Trophoblast cell (in vitro differentiated cells and primary cell): Measurements from ENCODE around the gene SLC9A1.

Source experiments
- DNase-seq, 2 donors: peaks; one replicate each; pipeline ENCODE4 v3.0.0-alpha.2; 2016
- H2AFZ ChIP-seq: 2 replicates; pipeline ENCODE4 v1.6.1; 2013; ENCODE audit warnings: low read length, moderate library complexity, mild to moderate bottlenecking; ENCODE audit not compliant: insufficient read depth, poor library complexity
- H2AK5ac ChIP-seq: 2 replicates; pipeline ENCODE4 v1.6.1; 2013; ENCODE audit warnings: mild to moderate bottlenecking, low read length
- H2BK120ac ChIP-seq: 2 replicates; pipeline ENCODE4 v1.6.1; 2013; ENCODE audit warnings: low read length, mild to moderate bottlenecking, moderate library complexity; ENCODE audit not compliant: insufficient read depth, poor library complexity
- H2BK12ac ChIP-seq: 2 replicates; pipeline ENCODE4 v1.6.1; 2013; ENCODE audit warnings: mild to moderate bottlenecking, low read length, moderate library complexity
- H2BK5ac ChIP-seq: 2 replicates; pipeline ENCODE4 v1.6.1; 2013; ENCODE audit warnings: low read length, low read depth, moderate library complexity, mild to moderate bottlenecking; ENCODE audit not compliant: poor library complexity
- H3K14ac ChIP-seq: 2 replicates; pipeline ENCODE4 v1.6.1; 2013; ENCODE audit warnings: mild to moderate bottlenecking, low read length
- H3K18ac ChIP-seq: 2 replicates; pipeline ENCODE4 v1.6.1; 2013; ENCODE audit warnings: mild to moderate bottlenecking, low read length
- H3K23ac ChIP-seq: 2 replicates; pipeline ENCODE4 v1.6.1; 2013; ENCODE audit warnings: low read length
- H3K27ac ChIP-seq: 2 replicates; pipeline ENCODE4 v1.5.1; 2013; ENCODE audit warnings: low read depth, mild to moderate bottlenecking, inconsistent platforms, low read length, moderate library complexity
- H3K27me3 ChIP-seq: 2 replicates; pipeline ENCODE4 v1.6.1; 2013; ENCODE audit warnings: inconsistent platforms, mild to moderate bottlenecking, low read length, moderate library complexity; ENCODE audit not compliant: insufficient read depth
- H3K36me3 ChIP-seq, 2 experiments: 1 replicate in 1 of 2; 2 replicates in 1 of 2; pipeline ENCODE4 v1.6.1; 2013; ENCODE audit warnings: low read length in 2 of 2, mild to moderate bottlenecking in 2 of 2, moderate library complexity in 1 of 2; ENCODE audit not compliant: insufficient read depth in 2 of 2, control insufficient read depth in 1 of 2
- H3K4ac ChIP-seq: 2 replicates; pipeline ENCODE4 v1.6.1; 2013; ENCODE audit warnings: low read depth, mild to moderate bottlenecking, low read length, moderate library complexity
- H3K4me1 ChIP-seq, 2 experiments: 1 replicate in 1 of 2; 2 replicates in 1 of 2; pipeline ENCODE4 v1.6.1; 2013; ENCODE audit warnings: low read length in 2 of 2, mild to moderate bottlenecking in 2 of 2, moderate library complexity in 1 of 2; ENCODE audit not compliant: insufficient read depth in 2 of 2, control insufficient read depth in 1 of 2
- H3K4me2 ChIP-seq: 2 replicates; pipeline ENCODE4 v1.6.1; 2013; ENCODE audit warnings: inconsistent platforms, mild to moderate bottlenecking, low read length, moderate library complexity
- H3K4me3 ChIP-seq: 2 replicates; pipeline ENCODE4 v1.5.1; 2013; ENCODE audit warnings: mild to moderate bottlenecking, low read depth, low read length, inconsistent platforms
- H3K79me1 ChIP-seq: one replicate; pipeline ENCODE4 v1.6.1; 2013; ENCODE audit warnings: low read length
- H3K79me2 ChIP-seq: 2 replicates; pipeline ENCODE4 v1.6.1; 2013; ENCODE audit warnings: low read length, mild to moderate bottlenecking; ENCODE audit not compliant: control insufficient read depth, insufficient read depth, poor library complexity
- H3K9ac ChIP-seq: 2 replicates; pipeline ENCODE4 v1.6.1; 2013; ENCODE audit warnings: mild to moderate bottlenecking, low read length
- H3K9me3 ChIP-seq: 2 replicates; pipeline ENCODE4 v1.6.1; 2013; ENCODE audit warnings: low read depth, mild to moderate bottlenecking, control low read depth, inconsistent platforms, low read length; ENCODE audit not compliant: insufficient read depth
- H4K12ac ChIP-seq: 2 replicates; pipeline ENCODE4 v1.6.1; 2013; ENCODE audit warnings: low read depth, mild to moderate bottlenecking, low read length, moderate library complexity
- H4K8ac ChIP-seq: 2 replicates; pipeline ENCODE4 v1.6.1; 2013; ENCODE audit warnings: low read depth, mild to moderate bottlenecking, low read length, moderate library complexity
- H4K91ac ChIP-seq: one replicate; pipeline ENCODE4 v1.6.1; 2013; ENCODE audit warnings: low read depth, mild to moderate bottlenecking, low read length, moderate library complexity
- WGBS: extraction: QIAGEN DNeasy Blood & Tissue Kit; methylation state at CpG from one replicate; pipeline ENCODE4 v1.1.7; 2013; ENCODE audit warnings: missing lambda C conversion rate; ENCODE audit not compliant: insufficient read length, insufficient coverage; ENCODE audit errors: extremely low coverage; 5-methylcytosine and 5-hydroxymethylcytosine counted together

SLC9A1 gene

GRCh38 chr1:27084107-27084506 lies 70.8 kb downstream of the SLC9A1 start:
- Histone ChIP-seq H3K79me1 (no peaks in the 10 kb centered on the region), H3K23ac (no peak overlapping the region), H2BK5ac (no peak overlapping the region), H3K4me2 (no peak overlapping the region), H3K79me2 (no peaks in the 10 kb centered on the region), H3K4me1 (no peaks in the 10 kb centered on the region), H3K18ac (no peak overlapping the region), H2BK12ac (no peak overlapping the region), H4K91ac (no peak overlapping the region), H3K4ac (no peak overlapping the region), H3K9ac (no peak overlapping the region), H3K27me3 (no peaks in the 10 kb centered on the region), H3K9me3 (peaks cover 6% of the 10 kb centered on the region), H3K27ac (no peak overlapping the region), H3K36me3 (no peaks in the 10 kb centered on the region), H2AK5ac (no peak overlapping the region), H3K4me3 (no peak overlapping the region), H4K12ac (no peak overlapping the region), H4K8ac (no peak overlapping the region), H2AFZ (no peak overlapping the region), H3K14ac (no peak overlapping the region), H2BK120ac (no peak overlapping the region)
- no CpG with 5 or more reads among the region's 4 CpGs for WGBS
- DNase-seq, result no peak

- H3K27me3 ChIP-seq, result no peaks in the 10 kb centered on the region
- H3K4me3 ChIP-seq, result no peak overlapping the region
- no peak overlapping the region for H2BK120ac ChIP-seq
- DNase-seq, result no peak
- H3K4me1 ChIP-seq, result no peaks in the 10 kb centered on the region
- no peak overlapping the region for H2BK12ac ChIP-seq
- no peaks in the 10 kb centered on the region for H3K36me3 ChIP-seq
- no peak overlapping the region for H4K91ac ChIP-seq
- no peak overlapping the region for H3K14ac ChIP-seq
- no peak overlapping the region for H2BK5ac ChIP-seq
- H3K79me2 ChIP-seq, result no peaks in the 10 kb centered on the region
- no peak overlapping the region for H3K18ac ChIP-seq
- H4K8ac ChIP-seq, result no peak overlapping the region
- H3K23ac ChIP-seq, result no peak overlapping the region
- no peaks in the 10 kb centered on the region for H3K9me3 ChIP-seq
- no peak overlapping the region for H3K9ac ChIP-seq
- no peak overlapping the region for H3K4ac ChIP-seq
- H2AFZ ChIP-seq, result no peak overlapping the region
- no CpG with 5 or more reads among the region's 7 CpGs for WGBS
- H2AK5ac ChIP-seq, result no peak overlapping the region
- H3K79me1 ChIP-seq, result no peaks in the 10 kb centered on the region
- H3K27ac ChIP-seq, result no peak overlapping the region
- no peak overlapping the region for H3K4me2 ChIP-seq
- no peak overlapping the region for H4K12ac ChIP-seq
Observed at GRCh38 chr1:27077968-27078367, 77.0 kb downstream of the SLC9A1 start.

GRCh38 chr1:27076803-27077202 lies 78.1 kb downstream of the SLC9A1 start:
- H2AK5ac ChIP-seq, result no peak overlapping the region
- H4K91ac ChIP-seq, result no peak overlapping the region
- no peak overlapping the region for H3K27ac ChIP-seq
- no peak for DNase-seq
- WGBS, result no CpG with 5 or more reads among the region's 2 CpGs
- no peaks in the 10 kb centered on the region for H3K4me1 ChIP-seq
- H3K79me1 ChIP-seq, result no peaks in the 10 kb centered on the region
- no peak overlapping the region for H2BK120ac ChIP-seq
- no peaks in the 10 kb centered on the region for H3K36me3 ChIP-seq
- no peak overlapping the region for H3K9ac ChIP-seq
- no peaks in the 10 kb centered on the region for H3K79me2 ChIP-seq
- no peak overlapping the region for H4K12ac ChIP-seq
- H3K23ac ChIP-seq, result no peak overlapping the region
- H3K4ac ChIP-seq, result no peak overlapping the region
- no peak overlapping the region for H2AFZ ChIP-seq
- H3K9me3 ChIP-seq, result no peaks in the 10 kb centered on the region
- no peak overlapping the region for H3K18ac ChIP-seq
- no peak overlapping the region for H2BK5ac ChIP-seq
- H3K4me3 ChIP-seq, result no peak overlapping the region
- H3K14ac ChIP-seq, result no peak overlapping the region
- H2BK12ac ChIP-seq, result no peak overlapping the region
- no peak overlapping the region for H3K4me2 ChIP-seq
- no peaks in the 10 kb centered on the region for H3K27me3 ChIP-seq
- H4K8ac ChIP-seq, result no peak overlapping the region

GRCh38 chr1:27074175-27074780 lies 80.6 kb downstream of the SLC9A1 start:
- Histone ChIP-seq H2AFZ (no peak overlapping the region), H2BK5ac (no peak overlapping the region), H3K27ac (no peak overlapping the region), H3K4me3 (no peak overlapping the region), H3K23ac (no peak overlapping the region), H3K18ac (no peak overlapping the region), H3K4me1 (no peaks in the 10 kb centered on the region), H4K8ac (no peak overlapping the region), H3K27me3 (no peaks in the 10 kb centered on the region), H2BK120ac (no peak overlapping the region), H3K79me2 (no peaks in the 10 kb centered on the region), H4K12ac (no peak overlapping the region), H3K14ac (no peak overlapping the region), H2AK5ac (no peak overlapping the region), H3K4ac (no peak overlapping the region), H2BK12ac (no peak overlapping the region), H3K4me2 (no peak overlapping the region), H3K36me3 (no peaks in the 10 kb centered on the region), H4K91ac (no peak overlapping the region), H3K9ac (no peak overlapping the region), H3K79me1 (no peaks in the 10 kb centered on the region), H3K9me3 (no peaks in the 10 kb centered on the region)
- WGBS, result no CpG with 5 or more reads among the region's 3 CpGs
- DNase-seq, result no peak
